Panc1 (cell line): ENCODE results near the gene UNC80. TPM values are rescaled to one million over a fixed set of nuclear protein-coding genes. Genes with fewer than 3 reads are reported as not detected.

Experiments used
- ATAC-seq: fragments of 200-7000 bp; cut with Tn5 transposase; 2 replicates; pipeline ENCODE4 v1.9.1; 2020; ENCODE audit warnings: mild to moderate bottlenecking, moderate library complexity
- BruUV-seq: library from RNA; stranded (reverse); fragments of 400-500 nt; replicated peaks from 2 replicates; lab custom pipeline; 2021; lab: Mats Ljungman, UMichigan
- CTCF ChIA-PET: fragments of 300-600 bp; sonication (Branson Sonifier 250); formaldehyde crosslinking; loops from one replicate; lab custom pipeline; 2022; ENCODE audit warnings: antibody characterized with exemption; lab: Charles Lee
- POLR2A ChIA-PET: fragments of 300-600 bp; sonication (Branson Sonifier 250); formaldehyde crosslinking; loops from one replicate; lab custom pipeline; 2022; ENCODE audit warnings: antibody characterized with exemption; lab: Charles Lee
- DNase-seq: peaks from one replicate; pipeline ENCODE4 v3.0.0-alpha.2; 2010; ENCODE audit warnings: low read depth, low spot score
- H3K27ac ChIP-seq: 2 replicates; pipeline ENCODE4 v1.5.1; 2011; ENCODE audit warnings: mild to moderate bottlenecking, low read length, inconsistent platforms
- H3K27me3 ChIP-seq: fragments of 200-500 bp; sonication (Bioruptor generic); 2 replicates; pipeline ENCODE4 v1.6.0; 2014; ENCODE audit warnings: low read length, inconsistent platforms; ENCODE audit not compliant: control insufficient read depth, insufficient read depth
- H3K36me3 ChIP-seq: fragments of 200-500 bp; sonication (Bioruptor generic); 2 replicates; pipeline ENCODE4 v1.5.1; 2014; ENCODE audit warnings: inconsistent platforms, mild to moderate bottlenecking, low read length, moderate library complexity; ENCODE audit not compliant: control insufficient read depth, insufficient read depth
- H3K4me1 ChIP-seq: 2 replicates; pipeline ENCODE4 v1.5.1; 2011; ENCODE audit warnings: inconsistent platforms, mild to moderate bottlenecking, low read length, moderate library complexity; ENCODE audit not compliant: control insufficient read depth, insufficient read depth
- H3K4me3 ChIP-seq, 2 experiments: 2 replicates each; pipeline ENCODE4 v1.5.1; 2011 to 2012; ENCODE audit warnings: low read depth in 2 of 2, low read length in 2 of 2, mild to moderate bottlenecking in 2 of 2, inconsistent platforms in 1 of 2, moderate library complexity in 1 of 2
- H3K9me3 ChIP-seq: fragments of 200-500 bp; sonication (Bioruptor generic); 2 replicates; pipeline ENCODE4 v1.5.1; 2014; ENCODE audit warnings: low read depth, mild to moderate bottlenecking, inconsistent platforms, low read length, moderate library complexity; ENCODE audit not compliant: control insufficient read depth, insufficient read depth
- CTCF ChIP-seq: fragments of 450-650 bp; IDR thresholded peaks from 2 replicates; pipeline ENCODE4 v1.5.1; 2017; ENCODE audit warnings: mild to moderate bottlenecking
- POLR2AphosphoS5 ChIP-seq: IDR thresholded peaks from 2 replicates; pipeline ENCODE4 v1.6.1; 2012; ENCODE audit warnings: mild to moderate bottlenecking, low read depth, low read length, moderate library complexity
- REST ChIP-seq, 2 experiments: IDR thresholded peaks; 2 replicates each; pipeline ENCODE4 v1.6.1; 2011 to 2012; ENCODE audit warnings: low read depth in 2 of 2, control low read depth in 1 of 2, low read length in 1 of 2, mild to moderate bottlenecking in 1 of 2, moderate library complexity in 1 of 2; ENCODE audit not compliant: insufficient read depth in 1 of 2
- SIN3A ChIP-seq: IDR thresholded peaks from 2 replicates; pipeline ENCODE4 v1.6.1; 2012; ENCODE audit warnings: low read depth, mild to moderate bottlenecking, low read length, moderate library complexity, borderline replicate concordance; ENCODE audit not compliant: insufficient read depth
- TCF7L2 ChIP-seq: IDR thresholded peaks from 2 replicates; pipeline ENCODE4 v1.6.1; 2011; ENCODE audit warnings: mild to moderate bottlenecking, low read depth, low read length, inconsistent platforms
- in situ Hi-C: cut with HindIII; loops from 2 replicates; pipeline ENCODE4 v1.10.0; 2016; ENCODE audit warnings: low sequenced_read_pairs, low pct_unique_long_range_greater_than_20kb
- intact Hi-C: fragments of 100-400 bp; cut with micrococcal nuclease; formaldehyde crosslinking; loops from one replicate; pipeline ENCODE4 v1.10.0; 2022; ENCODE audit not compliant: unreplicated experiment
- total RNA-seq: library from RNA; stranded (reverse); gene quantifications from one replicate; pipeline ENCODE4 v1.2.1, GENCODE V29; 2021; ENCODE audit not compliant: unreplicated experiment

The UNC80 gene
- total RNA-seq, 1 experiment from 2014 or later: 0.08 TPM

- CTCF ChIA-PET: no interaction called here
- no peaks in the 10 kb centered on the region for H3K36me3 ChIP-seq
These were observed 145.6 kb downstream of the UNC80 start for GRCh38 chr2:209917154-209917771.

GRCh38 chr2:209918251-209918650 lies 146.6 kb downstream of the UNC80 start:
- DNase-seq: no peak
- in situ Hi-C loops (no loop called here), intact Hi-C loops (no loop called here)
- ATAC-seq: no peak
- no peak overlapping the region for H3K4me3 ChIP-seq
- H3K27ac ChIP-seq: no peak overlapping the region
- no peaks in the 10 kb centered on the region for H3K36me3 ChIP-seq
- H3K4me1 ChIP-seq: no peaks in the 10 kb centered on the region
- CTCF ChIA-PET: no interaction called here
- TF ChIP-seq REST (IDR thresholded peaks at IDR 0.05; ENCODE audit: insufficient read depth in 1 of 2, low read depth in 2 of 2, low read length in 1 of 2) (no peak), TCF7L2 (no peak), SIN3A (no peak), CTCF (no peak), POLR2AphosphoS5 (no peak)
- no TSS peak for BruUV-seq
- POLR2A ChIA-PET: no interaction called here
- H3K9me3 ChIP-seq: no peaks in the 10 kb centered on the region
- H3K27me3 ChIP-seq: peaks cover 5% of the 10 kb centered on the region; the same call in 1 of the 2 replicates

More at GRCh38 chr2:209917154-209917771, 145.6 kb downstream of the UNC80 start:
- in situ Hi-C loops (no loop called here), intact Hi-C loops (no loop called here)
- ATAC-seq (no peak), DNase-seq (no peak)
- TF ChIP-seq TCF7L2 (no peak), CTCF (no peak), POLR2AphosphoS5 (no peak), SIN3A (no peak), REST (IDR thresholded peaks at IDR 0.05; ENCODE audit: insufficient read depth in 1 of 2, low read depth in 2 of 2, low read length in 1 of 2) (no peak)
- H3K27me3 ChIP-seq: no peaks in the 10 kb centered on the region; the same call in 1 of the 2 replicates
- H3K4me3 ChIP-seq: no peak overlapping the region
- no peaks in the 10 kb centered on the region for H3K9me3 ChIP-seq
- H3K4me1 ChIP-seq: no peaks in the 10 kb centered on the region
- no peak overlapping the region for H3K27ac ChIP-seq
- BruUV-seq: no TSS peak
- POLR2A ChIA-PET: no interaction called here
